K562 treated with DMSO at 1 percent for 24 hours (cell line): ENCODE results near the gene ST3GAL2. TPM values are rescaled to one million over a fixed set of nuclear protein-coding genes. Genes with fewer than 3 reads are reported as not detected.

Experiments used
- total RNA-seq: library from RNA; unstranded; fragments of 300-600 nt; gene quantifications from 2 replicates; pipeline ENCODE4 v1.2.3, GENCODE V29; 2022; ENCODE audit warnings: low read depth; ENCODE audit not compliant: insufficient read depth

ST3GAL2 gene
- total RNA-seq = 91.3 and 105 TPM in 2 replicates

GRCh38 chr16:70438969-70439862 is at the start of gene ST3GAL2:
Gene ST3GAL2 (minus strand): TSS chr16:70439100. CDS start chr16:70398530, 40,570 bp downstream.

GRCh38 chr16:70454222-70455034 is 15.5 kb upstream of the ST3GAL2 start, which contains the start of gene FCSK:
Gene FCSK (plus strand): TSS chr16:70454595. CDS start chr16:70463191, 8,596 bp downstream.

Other genes with a start within 250 kb of the ST3GAL2 start
- gene EXOSC6, start 187.2 kb downstream of the ST3GAL2 start, total RNA-seq = 22.0 and 24.3 TPM in 2 replicates
- 284 and 307 TPM in 2 replicates for gene AARS1, start 149.6 kb downstream of the ST3GAL2 start, total RNA-seq
- gene DDX19B, start 139.9 kb downstream of the ST3GAL2 start, total RNA-seq = 18.0 and 19.6 TPM in 2 replicates
- 30.9 and 31.2 TPM in 2 replicates for gene DDX19A, start 92.2 kb downstream of the ST3GAL2 start, total RNA-seq
- 9.2 and 11.9 TPM in 2 replicates for gene FCSK, start 15.5 kb upstream of the ST3GAL2 start, total RNA-seq
- 76.7 and 83.6 TPM in 2 replicates for gene COG4, start 84.5 kb upstream of the ST3GAL2 start, total RNA-seq
- 53.3 and 60.2 TPM in 2 replicates for gene SF3B3, start 84.7 kb upstream of the ST3GAL2 start, total RNA-seq
- gene IL34, start 207.5 kb upstream of the ST3GAL2 start, total RNA-seq = not detected in 2 replicates
- gene MTSS2, start 247.0 kb upstream of the ST3GAL2 start, total RNA-seq = 41.8 and 42.2 TPM in 2 replicates